GM21576 (cell line): ENCODE data around the gene PIBF1.

Experiments
- ATAC-seq: cut with Tn5 transposase; IDR thresholded peaks from one replicate; pipeline ENCODE4 v1.9.1; 2021; ENCODE audit warnings: mild to moderate bottlenecking, moderate library complexity; ENCODE audit not compliant: unreplicated experiment

PIBF1 gene

DNA sequence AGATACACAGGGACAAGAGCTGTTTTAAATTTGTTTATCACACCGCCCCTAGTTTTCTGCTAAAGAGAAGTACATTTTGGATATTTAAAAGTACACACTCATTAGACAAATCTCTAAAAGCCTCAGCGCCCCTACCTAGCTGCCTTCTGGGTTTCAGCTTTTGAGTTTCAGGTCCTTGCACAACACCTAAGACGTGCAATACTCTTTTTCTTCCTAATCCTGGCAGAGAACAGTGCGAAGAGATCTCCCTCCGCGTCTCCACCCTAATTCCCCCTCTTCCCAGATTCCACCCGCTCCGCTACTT lies 276.5 kb downstream of the PIBF1 start:
- peak; percentile 13 for ATAC-seq

DNA sequence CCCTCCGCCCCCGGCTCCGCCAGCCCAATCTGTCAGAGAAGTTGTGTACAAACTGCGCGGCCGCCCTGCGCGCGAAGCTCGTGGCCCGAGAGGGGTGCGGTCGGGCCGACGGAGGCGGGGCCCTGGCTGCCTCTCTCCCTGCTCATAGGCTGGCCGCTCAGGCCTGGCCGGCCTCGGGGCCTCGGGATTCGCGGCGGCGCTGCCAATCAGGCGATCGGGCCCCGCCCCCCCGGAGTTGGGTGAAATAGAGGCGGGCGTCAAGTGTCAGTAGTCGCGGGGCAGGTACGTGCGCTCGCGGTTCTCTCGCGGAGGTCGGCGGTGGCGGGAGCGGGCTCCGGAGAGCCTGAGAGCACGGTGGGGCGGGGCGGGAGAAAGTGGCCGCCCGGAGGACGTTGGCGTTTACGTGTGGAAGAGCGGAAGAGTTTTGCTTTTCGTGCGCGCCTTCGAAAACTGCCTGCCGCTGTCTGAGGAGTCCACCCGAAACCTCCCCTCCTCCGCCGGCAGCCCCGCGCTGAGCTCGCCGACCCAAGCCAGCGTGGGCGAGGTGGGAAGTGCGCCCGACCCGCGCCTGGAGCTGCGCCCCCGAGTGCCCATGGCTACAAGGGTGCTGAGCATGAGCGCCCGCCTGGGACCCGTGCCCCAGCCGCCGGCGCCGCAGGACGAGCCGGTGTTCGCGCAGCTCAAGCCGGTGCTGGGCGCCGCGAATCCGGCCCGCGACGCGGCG lies 277.0 kb downstream of the PIBF1 start, which contains the start of gene KLF5:
TSS of gene KLF5 (plus strand) at position 270 of the 724 bp plus-strand sequence. CDS start at position 593, 323 bp downstream.
- peak; percentile 97 for ATAC-seq

DNA sequence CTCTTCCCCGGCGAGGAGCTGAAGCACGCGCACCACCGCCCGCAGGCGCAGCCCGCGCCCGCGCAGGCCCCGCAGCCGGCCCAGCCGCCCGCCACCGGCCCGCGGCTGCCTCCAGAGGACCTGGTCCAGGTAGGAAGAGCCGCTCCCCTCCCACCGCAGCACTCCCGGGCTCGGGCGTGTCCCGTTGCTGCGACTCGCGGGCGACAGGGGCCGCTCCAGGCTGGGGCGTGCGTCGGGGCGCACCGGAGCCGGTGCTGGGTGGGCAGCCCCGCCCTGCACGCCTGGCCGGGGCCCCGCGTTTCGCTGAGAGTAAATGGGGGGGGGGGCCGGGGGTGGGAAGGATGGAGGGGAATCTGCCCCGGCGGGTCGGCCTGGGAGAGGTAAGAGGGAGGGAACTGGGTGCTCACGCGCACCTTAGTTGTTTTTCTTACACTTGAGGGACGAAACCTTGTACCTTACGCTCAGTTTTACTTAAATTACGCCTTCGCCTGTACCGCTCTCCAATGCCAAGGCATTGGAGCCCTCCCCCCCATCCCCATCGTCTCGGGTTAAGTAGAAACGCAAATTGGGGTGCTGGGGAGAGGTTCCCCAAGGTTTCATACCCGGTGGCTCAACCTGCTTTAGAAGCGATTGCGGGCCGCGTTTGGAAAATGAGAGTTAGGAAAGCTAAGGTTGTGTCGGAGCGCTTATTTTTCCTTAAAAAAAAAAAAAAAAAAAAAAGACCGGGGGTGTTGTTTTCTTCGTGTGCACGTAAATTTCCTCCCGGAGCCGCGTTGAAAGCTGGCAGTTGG lies 277.7 kb downstream of the PIBF1 start:
- ATAC-seq = peak; percentile 39

GRCh38 chr13:73060251-73061160 lies 278.6 kb downstream of the PIBF1 start:
- ATAC-seq = no peak

- no peak for ATAC-seq
Measured at GRCh38 chr13:73061473-73061872, 279.5 kb downstream of the PIBF1 start.

- ATAC-seq = no peak
Measured at GRCh38 chr13:73061876-73062275, 279.9 kb downstream of the PIBF1 start.

GRCh38 chr13:73062468-73062867 lies 280.5 kb downstream of the PIBF1 start:
- ATAC-seq = no peak

DNA sequence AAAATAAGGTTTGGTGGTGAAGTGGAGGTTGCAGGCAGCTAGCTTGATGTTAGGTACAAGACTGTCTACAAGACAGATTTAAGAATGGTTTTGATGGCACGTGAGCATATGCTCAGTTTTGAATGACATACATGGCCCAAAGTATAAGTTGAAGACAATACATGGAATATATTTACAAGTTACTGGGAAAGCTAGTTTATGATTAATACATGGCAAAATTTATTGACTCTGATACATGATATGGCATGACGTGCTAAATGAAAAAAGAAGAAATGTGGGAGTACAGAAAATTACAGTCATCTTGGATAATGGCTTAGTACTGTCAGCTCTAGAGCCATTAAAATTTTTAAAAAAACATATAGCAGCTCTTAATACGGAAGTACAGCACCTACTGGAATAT lies 281.2 kb downstream of the PIBF1 start:
- no peak for ATAC-seq

- no peak for ATAC-seq
Measured at GRCh38 chr13:73065036-73065435, 283.1 kb downstream of the PIBF1 start.

- ATAC-seq = no peak
Measured at GRCh38 chr13:73065665-73066340, 283.9 kb downstream of the PIBF1 start.
